ENCODE measurements around the gene PTPRK.

DNA sequence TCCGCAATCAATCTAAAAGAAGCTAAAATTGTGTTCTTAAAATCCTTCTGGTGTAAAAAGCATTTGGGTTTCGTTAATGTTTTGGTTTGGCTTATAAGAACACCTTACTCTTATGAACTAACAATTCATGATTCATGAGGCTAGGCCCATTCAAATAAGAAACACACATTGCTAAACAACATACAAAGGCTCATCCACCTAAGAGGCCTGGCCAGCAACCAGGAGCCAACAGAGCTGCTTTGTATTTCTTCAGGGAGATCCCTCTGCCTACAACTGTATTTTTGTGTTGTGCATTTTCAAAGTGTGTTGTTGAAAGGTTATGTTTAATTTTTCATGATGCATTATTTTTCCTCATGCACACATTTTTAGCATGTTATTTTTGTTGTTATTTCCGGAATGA lies 98.6 kb downstream of the PTPRK start:
- TF ChIP-seq CTCF (IDR thresholded peaks at IDR 0.05; ENCODE audit: low read depth, low read length) = no peak
- no peak for TF ChIP-seq EZH2phosphoT487 (IDR thresholded peaks at IDR 0.05; ENCODE audit: low read depth)

All from OCI-LY3 (cell line).